GM10266 (cell line): ENCODE data around the gene SDC3.

ENCODE experiments used
- DNase-seq: peaks from one replicate; pipeline ENCODE4 v3.0.0; 2012; ENCODE audit errors: extremely low spot score
- CTCF ChIP-seq: IDR thresholded peaks from 2 replicates; pipeline ENCODE4 v1.5.1; 2012; ENCODE audit warnings: mild to moderate bottlenecking, low read depth; ENCODE audit not compliant: control insufficient read depth, insufficient read depth; ENCODE audit errors: missing control alignments

Gene SDC3

DNA sequence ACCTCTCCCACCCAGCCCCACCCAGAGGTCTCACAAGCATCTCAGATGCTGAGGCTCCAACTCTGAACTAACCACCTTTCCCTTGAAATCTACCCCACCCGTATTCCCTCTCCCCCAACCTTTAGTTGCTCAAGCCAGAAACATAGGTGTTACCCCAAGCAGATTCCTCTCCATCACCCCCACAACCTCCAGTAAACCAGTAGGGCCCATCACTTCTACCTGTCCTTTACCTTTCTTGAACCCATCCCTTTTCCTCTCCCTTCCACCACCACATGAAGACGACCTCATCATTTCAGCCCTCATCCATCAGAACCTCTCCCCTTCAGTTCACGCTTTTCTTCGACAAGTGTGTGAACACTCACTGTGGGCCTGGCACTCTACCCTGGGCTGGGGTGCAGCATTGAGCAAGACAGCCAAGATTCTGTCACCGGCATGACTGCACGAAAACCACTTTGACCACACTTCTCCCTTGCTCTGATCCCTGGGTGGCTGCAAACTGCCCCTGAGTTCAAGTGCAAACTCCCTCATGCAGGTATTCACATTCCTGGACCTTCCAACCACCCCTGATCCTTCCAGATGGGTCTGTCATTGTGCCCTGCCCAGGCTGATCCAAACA is 85.5 kb downstream of the SDC3 start:
- TF ChIP-seq CTCF, result no peak
- DNase-seq, result no peak

GRCh38 chr1:30822006-30822405 is 86.6 kb downstream of the SDC3 start:
- DNase-seq, result no peak

GRCh38 chr1:30820299-30820698 is 88.3 kb downstream of the SDC3 start:
- DNase-seq, result no peak
- TF ChIP-seq CTCF, result no peak

More at GRCh38 chr1:30822006-30822405, 86.6 kb downstream of the SDC3 start:
- no peak for TF ChIP-seq CTCF
